Thoracic aorta (tissue), 2 donors: ENCODE data around the gene SELENOV. TPM values are rescaled to one million over a fixed set of nuclear protein-coding genes. Genes with fewer than 3 reads are reported as not detected.

Experiments
- ATAC-seq: fragments of 150-250 bp; one replicate; pipeline ENCODE4 v1.8.0; 2017; ENCODE audit warnings: low read depth; ENCODE audit not compliant: insufficient number of reproducible peaks, low FRiP score
- DNase-seq: peaks from one replicate; pipeline ENCODE4 v3.0.0-alpha.2; 2020; ENCODE audit warnings: low spot score
- H3K27ac ChIP-seq, 2 donors: fragments of 200-600 bp; sonication (generic); 1 replicate in 1 of 2; 2 replicates in 1 of 2; pipeline ENCODE4 v1.5.1; 2016; ENCODE audit warnings: mild to moderate bottlenecking in 2 of 2, moderate library complexity in 2 of 2
- H3K27me3 ChIP-seq: fragments of 200-600 bp; sonication (generic); replicated peaks from 2 replicates; pipeline ENCODE4 v1.6.0; 2016; ENCODE audit warnings: mild to moderate bottlenecking; ENCODE audit not compliant: insufficient read depth
- H3K36me3 ChIP-seq: fragments of 200-600 bp; sonication (generic); one replicate; pipeline ENCODE4 v1.5.1; 2016
- H3K4me1 ChIP-seq, 2 donors: fragments of 200-600 bp; sonication (generic); 1 replicate in 1 of 2; 2 replicates in 1 of 2; pipeline versions ENCODE4 v1.5.1 to v1.6.0; 2016; ENCODE audit warnings: low read depth in 2 of 2, mild to moderate bottlenecking in 1 of 2; ENCODE audit not compliant: control insufficient read depth in 1 of 2
- H3K4me3 ChIP-seq: fragments of 200-600 bp; sonication (generic); 2 replicates; pipeline ENCODE4 v1.5.1; 2016; ENCODE audit warnings: mild to moderate bottlenecking
- H3K9me3 ChIP-seq: fragments of 200-600 bp; sonication (generic); 2 replicates; pipeline ENCODE4 v1.5.1; 2016
- CTCF ChIP-seq: fragments of 200-600 bp; sonication (generic); IDR thresholded peaks from one replicate; pipeline ENCODE4 v1.5.1; 2019; ENCODE audit warnings: antibody characterized with exemption
- total RNA-seq, 2 donors: library from RNA; depleted of rRNA; stranded (reverse); fragments of >200 nt; gene quantifications; one replicate each; pipeline versions ENCODE4 v1.1.0 to v1.2.3, GENCODE V29; 2016

SELENOV gene
- total RNA-seq, 2 donors from 2014 or later = not detected

GRCh38 chr19:39470724-39471339 is 44.1 kb upstream of the SELENOV start:
- ATAC-seq (no peak), DNase-seq (no peak)
- no peaks in the 10 kb centered on the region for H3K4me1 ChIP-seq
- no peak for TF ChIP-seq CTCF
- no peak overlapping the region for H3K4me3 ChIP-seq
- H3K9me3 ChIP-seq = no peaks in the 10 kb centered on the region
- H3K36me3 ChIP-seq = peaks cover 84% of the 10 kb centered on the region
- no peak overlapping the region for H3K27ac ChIP-seq
- H3K27me3 ChIP-seq = no peaks in the 10 kb centered on the region

- H3K9me3 ChIP-seq = no peaks in the 10 kb centered on the region
- peaks cover 79% of the 10 kb centered on the region for H3K36me3 ChIP-seq
- ATAC-seq (no peak), DNase-seq (no peak)
- H3K27ac ChIP-seq = no peak overlapping the region
- no peaks in the 10 kb centered on the region for H3K4me1 ChIP-seq
- TF ChIP-seq CTCF = no peak
- no peak overlapping the region for H3K4me3 ChIP-seq
- H3K27me3 ChIP-seq = no peaks in the 10 kb centered on the region
These were observed 43.0 kb upstream of the SELENOV start for GRCh38 chr19:39471756-39472536.

GRCh38 chr19:39472746-39473442 is 42.0 kb upstream of the SELENOV start:
- H3K4me1 ChIP-seq = no peaks in the 10 kb centered on the region
- no peak overlapping the region for H3K4me3 ChIP-seq
- no peak for TF ChIP-seq CTCF
- no peak for DNase-seq
- no peaks in the 10 kb centered on the region for H3K27me3 ChIP-seq
- H3K36me3 ChIP-seq = peaks cover 72% of the 10 kb centered on the region
- ATAC-seq = no peak
- no peaks in the 10 kb centered on the region for H3K9me3 ChIP-seq
- no peak overlapping the region for H3K27ac ChIP-seq

GRCh38 chr19:39473443-39473960 is 41.4 kb upstream of the SELENOV start:
- no peak for TF ChIP-seq CTCF
- no peak overlapping the region for H3K27ac ChIP-seq
- H3K36me3 ChIP-seq = peaks cover 66% of the 10 kb centered on the region
- H3K27me3 ChIP-seq = no peaks in the 10 kb centered on the region
- no peaks in the 10 kb centered on the region for H3K9me3 ChIP-seq
- no peak overlapping the region for H3K4me3 ChIP-seq
- DNase-seq = no peak
- no peaks in the 10 kb centered on the region for H3K4me1 ChIP-seq
- no peak for ATAC-seq

GRCh38 chr19:39474139-39474620 is 40.8 kb upstream of the SELENOV start:
- Histone ChIP-seq H3K27ac (no peak overlapping the region), H3K27me3 (no peaks in the 10 kb centered on the region), H3K4me1 (no peaks in the 10 kb centered on the region), H3K9me3 (no peaks in the 10 kb centered on the region), H3K4me3 (no peak overlapping the region), H3K36me3 (peaks cover 59% of the 10 kb centered on the region)
- TF ChIP-seq CTCF = peak; percentile 73
- ATAC-seq = no peak
- no peak for DNase-seq
